ENCODE data around the gene SCYGR1.

The SCYGR1 gene

DNA sequence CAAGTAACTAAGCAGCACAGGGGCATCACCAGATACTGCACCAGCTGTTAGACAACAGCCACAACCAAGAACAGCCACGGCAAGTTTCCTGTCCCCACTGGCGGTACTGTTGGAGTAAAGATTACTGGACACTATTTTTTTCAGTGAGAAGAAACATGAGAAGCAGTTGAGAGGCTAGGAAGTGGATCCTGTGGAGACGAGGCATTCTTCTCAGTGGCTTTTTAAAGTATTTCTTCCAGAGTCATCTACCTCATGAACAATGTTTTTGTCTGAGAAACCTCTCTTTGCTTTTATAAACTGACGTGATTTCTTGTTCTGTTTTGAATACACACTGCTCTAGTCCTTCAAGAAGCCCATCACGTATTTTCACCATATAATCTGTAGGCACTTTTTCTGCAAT is 27.4 kb downstream of the SCYGR1 start:
- H3K27me3 ChIP-seq (ENCODE audit: insufficient read depth, insufficient read length) = no peaks in the 10 kb centered on the region
- no peaks in the 10 kb centered on the region for H3K9me3 ChIP-seq (ENCODE audit: insufficient read depth, low read length)
- no peak for TF ChIP-seq ZNF274 (IDR thresholded peaks at IDR 0.05; ENCODE audit: low read depth, low read length)
- TF ChIP-seq SUZ12 (IDR thresholded peaks at IDR 0.05; ENCODE audit: extremely low read depth, insufficient read depth, insufficient read length) = no peak
- TF ChIP-seq YY1 (IDR thresholded peaks at IDR 0.05; ENCODE audit: insufficient read depth, insufficient read length) = no peak
- DNase-seq (ENCODE audit: low read depth, low spot score) = no peak
- H3K4me3 ChIP-seq (ENCODE audit: insufficient read length, low read depth) = no peak overlapping the region
- H3K4me1 ChIP-seq (ENCODE audit: insufficient read depth, insufficient read length) = no peaks in the 10 kb centered on the region
- H3K9ac ChIP-seq (ENCODE audit: insufficient read length, low read depth) = no peak overlapping the region
- H3K36me3 ChIP-seq (ENCODE audit: insufficient read depth, insufficient read length, low read length) = peaks cover 37% of the 10 kb centered on the region

DNA sequence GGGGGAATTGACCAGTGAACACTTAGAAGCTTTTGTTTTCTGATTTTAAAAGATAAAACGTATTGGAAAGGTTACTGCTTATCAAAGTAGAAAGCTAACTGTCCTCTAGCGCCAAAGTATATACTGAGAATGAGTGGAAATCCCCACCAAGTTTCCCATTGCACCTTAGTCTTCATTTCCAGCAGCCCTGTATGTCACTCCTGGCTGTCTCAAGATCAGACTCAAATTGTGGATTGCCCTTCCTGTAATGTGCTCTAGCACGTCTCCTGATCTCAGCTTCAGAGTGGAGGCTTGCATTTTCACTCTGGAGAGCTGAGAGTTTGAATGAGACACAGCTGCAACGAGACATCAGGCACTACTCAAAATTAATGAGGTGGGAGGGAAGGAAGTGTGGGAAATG is 36.1 kb downstream of the SCYGR1 start:
- H3K4me3 ChIP-seq (ENCODE audit: insufficient read length, low read depth) = no peak overlapping the region
- no peaks in the 10 kb centered on the region for H3K9me3 ChIP-seq (ENCODE audit: insufficient read depth, low read length)
- no peaks in the 10 kb centered on the region for H3K4me1 ChIP-seq (ENCODE audit: insufficient read depth, insufficient read length)
- no peak for DNase-seq (ENCODE audit: low read depth, low spot score)
- H3K27me3 ChIP-seq (ENCODE audit: insufficient read depth, insufficient read length) = no peaks in the 10 kb centered on the region
- H3K36me3 ChIP-seq (ENCODE audit: insufficient read depth, insufficient read length, low read length) = peaks cover 33% of the 10 kb centered on the region
- no peak overlapping the region for H3K9ac ChIP-seq (ENCODE audit: insufficient read length, low read depth)
- TF ChIP-seq YY1 (IDR thresholded peaks at IDR 0.05; ENCODE audit: insufficient read depth, insufficient read length) = no peak
- no peak for TF ChIP-seq SUZ12 (IDR thresholded peaks at IDR 0.05; ENCODE audit: extremely low read depth, insufficient read depth, insufficient read length)

DNA sequence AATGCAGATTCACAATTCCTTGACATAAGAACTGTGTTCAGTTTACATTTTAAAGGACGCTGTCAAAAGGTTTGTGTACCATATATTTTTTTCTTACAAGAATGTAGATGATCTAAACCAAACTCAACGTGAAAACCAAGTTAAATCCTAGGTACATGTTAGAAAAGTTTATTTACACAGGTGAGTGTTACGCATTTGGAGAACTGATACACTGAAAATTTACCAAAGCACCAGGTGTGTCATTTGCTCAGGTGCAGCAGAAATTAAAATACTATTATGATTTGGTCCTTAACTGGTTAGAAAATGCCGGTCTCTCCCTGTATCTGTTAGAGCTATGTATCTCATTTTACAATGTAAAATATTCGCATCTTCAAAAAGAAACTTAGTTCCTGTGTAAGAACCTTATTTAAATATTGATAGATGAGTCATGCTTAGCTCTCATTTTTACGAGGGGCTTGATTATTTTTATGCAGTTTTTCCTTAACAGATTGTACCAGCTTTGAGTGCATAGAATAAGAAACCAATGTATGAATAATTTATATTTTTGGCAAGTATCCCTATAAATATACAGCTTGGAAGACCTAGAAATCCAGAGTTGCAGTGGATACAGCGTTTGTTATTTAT is 37.6 kb downstream of the SCYGR1 start:
- Histone ChIP-seq H3K36me3 (ENCODE audit: insufficient read depth, insufficient read length, low read length) (peaks cover 27% of the 10 kb centered on the region), H3K4me1 (ENCODE audit: insufficient read depth, insufficient read length) (no peaks in the 10 kb centered on the region), H3K4me3 (ENCODE audit: insufficient read length, low read depth) (no peak overlapping the region), H3K27me3 (ENCODE audit: insufficient read depth, insufficient read length) (no peaks in the 10 kb centered on the region), H3K9ac (ENCODE audit: insufficient read length, low read depth) (no peak overlapping the region), H3K9me3 (ENCODE audit: insufficient read depth, low read length) (no peaks in the 10 kb centered on the region)
- no peak for DNase-seq (ENCODE audit: low read depth, low spot score)
- TF ChIP-seq SUZ12 (IDR thresholded peaks at IDR 0.05; ENCODE audit: extremely low read depth, insufficient read depth, insufficient read length) (no peak), YY1 (IDR thresholded peaks at IDR 0.05; ENCODE audit: insufficient read depth, insufficient read length) (no peak), ZNF274 (IDR thresholded peaks at IDR 0.05; ENCODE audit: low read depth, low read length) (no peak)

DNA sequence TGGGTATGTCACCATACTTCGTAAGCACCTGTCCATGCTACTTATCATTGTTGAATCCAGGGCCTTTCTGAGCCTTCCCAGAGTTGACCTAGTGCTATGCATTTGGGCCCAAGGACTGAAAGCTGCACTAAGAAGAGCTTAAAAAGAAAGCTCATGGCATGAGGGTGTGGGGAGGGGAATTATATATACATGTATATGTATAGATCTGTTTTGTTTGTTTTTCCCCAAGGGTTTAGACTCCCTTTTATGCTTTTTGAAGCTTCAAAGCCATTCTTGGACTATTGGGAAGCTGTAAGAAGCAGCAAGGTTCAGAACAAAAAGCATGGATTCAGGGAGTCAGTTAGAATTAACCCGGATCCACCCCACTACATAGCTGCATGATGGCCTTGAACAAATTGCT is 39.4 kb downstream of the SCYGR1 start:
- H3K9me3 ChIP-seq (ENCODE audit: insufficient read depth, low read length) = no peaks in the 10 kb centered on the region
- no peaks in the 10 kb centered on the region for H3K27me3 ChIP-seq (ENCODE audit: insufficient read depth, insufficient read length)
- no peak for DNase-seq (ENCODE audit: low read depth, low spot score)
- no peaks in the 10 kb centered on the region for H3K4me1 ChIP-seq (ENCODE audit: insufficient read depth, insufficient read length)
- no peak overlapping the region for H3K9ac ChIP-seq (ENCODE audit: insufficient read length, low read depth)
- no peak overlapping the region for H3K4me3 ChIP-seq (ENCODE audit: insufficient read length, low read depth)
- H3K36me3 ChIP-seq (ENCODE audit: insufficient read depth, insufficient read length, low read length) = peaks cover 33% of the 10 kb centered on the region
- TF ChIP-seq YY1 (IDR thresholded peaks at IDR 0.05; ENCODE audit: insufficient read depth, insufficient read length) (no peak), SUZ12 (IDR thresholded peaks at IDR 0.05; ENCODE audit: extremely low read depth, insufficient read depth, insufficient read length) (no peak), ZNF274 (IDR thresholded peaks at IDR 0.05; ENCODE audit: low read depth, low read length) (no peak)

DNA sequence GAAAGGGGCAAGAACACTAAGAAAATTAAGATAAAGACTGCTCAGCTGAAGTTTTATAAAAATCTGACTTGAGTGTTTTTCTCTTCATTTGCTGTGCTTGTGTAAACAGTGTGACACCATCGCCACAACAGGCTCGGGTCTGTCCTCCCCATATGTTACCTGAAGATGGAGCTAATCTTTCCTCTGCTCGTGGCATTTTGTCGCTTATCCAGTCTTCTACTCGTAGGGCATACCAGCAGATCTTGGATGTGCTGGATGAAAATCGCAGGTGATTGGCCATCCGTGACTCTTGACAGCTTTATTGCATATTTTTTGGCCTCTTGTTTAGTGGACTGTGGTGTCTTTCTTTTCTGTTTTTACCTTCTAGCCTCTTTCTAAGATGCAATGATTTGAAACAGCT is 40.6 kb downstream of the SCYGR1 start:
- Histone ChIP-seq H3K36me3 (ENCODE audit: insufficient read depth, insufficient read length, low read length) (peaks cover 35% of the 10 kb centered on the region), H3K27me3 (ENCODE audit: insufficient read depth, insufficient read length) (no peaks in the 10 kb centered on the region), H3K4me3 (ENCODE audit: insufficient read length, low read depth) (no peak overlapping the region), H3K4me1 (ENCODE audit: insufficient read depth, insufficient read length) (no peaks in the 10 kb centered on the region), H3K9ac (ENCODE audit: insufficient read length, low read depth) (no peak overlapping the region), H3K9me3 (ENCODE audit: insufficient read depth, low read length) (no peaks in the 10 kb centered on the region)
- TF ChIP-seq SUZ12 (IDR thresholded peaks at IDR 0.05; ENCODE audit: extremely low read depth, insufficient read depth, insufficient read length) (no peak), YY1 (IDR thresholded peaks at IDR 0.05; ENCODE audit: insufficient read depth, insufficient read length) (no peak)
- no peak for DNase-seq (ENCODE audit: low read depth, low spot score)

DNA sequence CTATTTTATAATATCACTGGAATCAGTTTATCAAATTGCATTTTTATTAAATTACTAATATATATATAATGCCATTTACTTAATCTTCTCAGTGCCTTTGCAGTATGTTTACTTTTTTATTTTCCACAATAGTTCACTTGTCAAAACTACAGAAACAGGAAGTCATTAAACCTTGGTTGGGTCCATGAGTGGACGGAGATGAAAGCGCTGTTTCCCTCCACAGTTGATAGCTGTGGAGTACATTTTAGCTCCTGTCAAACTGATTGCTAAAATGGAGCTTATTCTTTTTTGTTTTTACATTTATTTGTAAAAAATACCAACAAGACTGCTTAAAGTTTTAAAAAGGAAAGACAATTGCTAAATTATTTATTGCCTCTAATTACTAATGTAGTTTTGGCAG is 43.5 kb downstream of the SCYGR1 start:
- DNase-seq (ENCODE audit: low read depth, low spot score) = no peak
- H3K4me1 ChIP-seq (ENCODE audit: insufficient read depth, insufficient read length) = no peaks in the 10 kb centered on the region
- H3K27me3 ChIP-seq (ENCODE audit: insufficient read depth, insufficient read length) = no peaks in the 10 kb centered on the region
- peaks cover 45% of the 10 kb centered on the region for H3K36me3 ChIP-seq (ENCODE audit: insufficient read depth, insufficient read length, low read length)
- H3K9ac ChIP-seq (ENCODE audit: insufficient read length, low read depth) = no peak overlapping the region
- no peak for TF ChIP-seq YY1 (IDR thresholded peaks at IDR 0.05; ENCODE audit: insufficient read depth, insufficient read length)
- TF ChIP-seq ZNF274 (IDR thresholded peaks at IDR 0.05; ENCODE audit: low read depth, low read length) = no peak
- no peak for TF ChIP-seq SUZ12 (IDR thresholded peaks at IDR 0.05; ENCODE audit: extremely low read depth, insufficient read depth, insufficient read length)
- H3K9me3 ChIP-seq (ENCODE audit: insufficient read depth, low read length) = no peaks in the 10 kb centered on the region
- H3K4me3 ChIP-seq (ENCODE audit: insufficient read length, low read depth) = no peak overlapping the region

DNA sequence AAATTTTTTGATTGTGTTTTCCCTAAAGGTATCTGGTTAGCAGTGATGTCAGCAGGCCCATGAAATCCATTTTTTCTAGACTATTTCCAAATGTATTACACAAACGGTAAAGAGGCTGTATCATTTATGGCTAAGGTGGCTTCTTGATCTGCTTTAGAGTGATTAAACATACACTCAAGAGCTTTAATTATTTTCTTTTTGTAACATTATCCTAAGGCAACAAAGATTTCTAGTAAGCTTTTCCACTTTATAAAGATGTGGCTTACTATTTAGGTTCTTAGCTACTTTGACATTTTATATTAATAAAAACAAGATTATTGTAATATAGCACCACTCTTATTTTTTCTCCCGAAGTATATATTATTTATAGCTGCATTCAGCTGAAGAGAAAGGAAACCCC is 46.2 kb downstream of the SCYGR1 start:
- Histone ChIP-seq H3K4me1 (ENCODE audit: insufficient read depth, insufficient read length) (no peaks in the 10 kb centered on the region), H3K27me3 (ENCODE audit: insufficient read depth, insufficient read length) (no peaks in the 10 kb centered on the region), H3K36me3 (ENCODE audit: insufficient read depth, insufficient read length, low read length) (peaks cover 41% of the 10 kb centered on the region), H3K9ac (ENCODE audit: insufficient read length, low read depth) (no peak overlapping the region), H3K4me3 (ENCODE audit: insufficient read length, low read depth) (no peak overlapping the region), H3K9me3 (ENCODE audit: insufficient read depth, low read length) (no peaks in the 10 kb centered on the region)
- no peak for DNase-seq (ENCODE audit: low read depth, low spot score)
- TF ChIP-seq SUZ12 (IDR thresholded peaks at IDR 0.05; ENCODE audit: extremely low read depth, insufficient read depth, insufficient read length) (no peak), ZNF274 (IDR thresholded peaks at IDR 0.05; ENCODE audit: low read depth, low read length) (no peak), YY1 (IDR thresholded peaks at IDR 0.05; ENCODE audit: insufficient read depth, insufficient read length) (no peak)
